Astrocyte of the cerebellum (primary cell): ENCODE measurements around the gene JAG1.

Experiments used
- DNase-seq: peaks from one replicate; pipeline ENCODE4 v3.0.0-alpha.2; 2011; ENCODE audit warnings: low read depth
- H3K4me3 ChIP-seq: 2 replicates; pipeline ENCODE4 v1.5.1; 2011; ENCODE audit warnings: mild to moderate bottlenecking, low read depth, low read length, moderate library complexity
- CTCF ChIP-seq: IDR thresholded peaks from 2 replicates; pipeline ENCODE4 v1.5.1; 2012; ENCODE audit warnings: low read length, low read depth, moderate library complexity, mild to moderate bottlenecking; ENCODE audit errors: missing control alignments
- in situ Hi-C: cut with HindIII; loops from 2 replicates; pipeline ENCODE4 v1.10.0; 2017; ENCODE audit warnings: low sequenced_read_pairs

The JAG1 gene

GRCh38 chr20:10674684-10675449 lies 1.1 kb upstream of the JAG1 start:
- in situ Hi-C loops, result no loop called here
- TF ChIP-seq CTCF, result peak; percentile 66
- peak overlapping the region; percentile 59 for H3K4me3 ChIP-seq
- DNase-seq, result no peak

GRCh38 chr20:10673176-10673841 lies 490 bp downstream of the JAG1 start:
- H3K4me3 ChIP-seq, result peak overlapping the region; percentile 59
- TF ChIP-seq CTCF, result no peak
- in situ Hi-C loops, result no loop called here
- DNase-seq, result no peak

GRCh38 chr20:10672624-10673127 lies 1.1 kb downstream of the JAG1 start:
- no peak for TF ChIP-seq CTCF
- in situ Hi-C loops, result no loop called here
- peak overlapping the region; percentile 59 for H3K4me3 ChIP-seq
- DNase-seq, result no peak

GRCh38 chr20:10671919-10672623 lies 1.7 kb downstream of the JAG1 start:
- H3K4me3 ChIP-seq, result peak overlapping the region; percentile 59
- in situ Hi-C loops, result no loop called here
- no peak for DNase-seq
- TF ChIP-seq CTCF, result no peak

GRCh38 chr20:10671221-10671918 lies 2.4 kb downstream of the JAG1 start:
- TF ChIP-seq CTCF, result peak; percentile 77
- in situ Hi-C loops, result no loop called here
- peak overlapping the region; percentile 59 for H3K4me3 ChIP-seq
- DNase-seq, result no peak
